MM.1S (cell line): ENCODE measurements around the gene NLK.

Experiments
- DNase-seq: peaks from one replicate; pipeline ENCODE4 v3.0.0-alpha.2; 2015
- H2AFZ ChIP-seq: fragments of 300-600 bp; sonication (generic); 2 replicates; pipeline ENCODE4 v1.6.0; 2016; ENCODE audit warnings: antibody characterized with exemption, low read length
- H3F3A ChIP-seq: fragments of 300-600 bp; sonication (generic); 2 replicates; pipeline ENCODE4 v1.6.1; 2016; ENCODE audit warnings: mild to moderate bottlenecking, antibody characterized with exemption, low read length, moderate library complexity, mixed read lengths; ENCODE audit not compliant: insufficient read depth
- H3K27ac ChIP-seq: fragments of 300-600 bp; sonication (generic); 2 replicates; pipeline ENCODE4 v1.5.1; 2016; ENCODE audit warnings: mild to moderate bottlenecking, low read length
- H3K27me3 ChIP-seq: fragments of 300-600 bp; sonication (generic); replicated peaks from 2 replicates; pipeline ENCODE4 v1.6.0; 2016; ENCODE audit warnings: low read length; ENCODE audit not compliant: insufficient read depth
- H3K36me3 ChIP-seq: fragments of 300-600 bp; sonication (generic); replicated peaks from 2 replicates; pipeline ENCODE4 v1.6.1; 2016; ENCODE audit warnings: mild to moderate bottlenecking, low read length, mixed read lengths; ENCODE audit not compliant: insufficient read depth
- H3K4me1 ChIP-seq: fragments of 300-600 bp; sonication (generic); 2 replicates; pipeline ENCODE4 v1.6.1; 2016; ENCODE audit warnings: low read length, mixed read lengths
- H3K4me2 ChIP-seq: fragments of 300-600 bp; sonication (generic); 2 replicates; pipeline ENCODE4 v1.6.0; 2016; ENCODE audit warnings: low read depth, low read length
- H3K4me3 ChIP-seq: fragments of 300-600 bp; sonication (generic); 2 replicates; pipeline ENCODE4 v1.5.1; 2016; ENCODE audit warnings: low read length, mixed read lengths
- H3K79me2 ChIP-seq: fragments of 300-600 bp; sonication (generic); 2 replicates; pipeline ENCODE4 v1.6.1; 2016; ENCODE audit warnings: mixed run types, low read length, mixed read lengths
- H3K9ac ChIP-seq: fragments of 300-600 bp; sonication (generic); 2 replicates; pipeline ENCODE4 v1.6.1; 2016; ENCODE audit warnings: low read length, mixed read lengths
- H3K9me2 ChIP-seq: fragments of 300-600 bp; sonication (generic); replicated peaks from 2 replicates; pipeline ENCODE4 v1.6.1; 2016; ENCODE audit warnings: mild to moderate bottlenecking, low read length, mixed read lengths; ENCODE audit not compliant: insufficient read depth
- H3K9me3 ChIP-seq: fragments of 300-600 bp; sonication (generic); replicated peaks from 2 replicates; pipeline ENCODE4 v1.6.1; 2016; ENCODE audit warnings: mild to moderate bottlenecking, low read length, mixed read lengths; ENCODE audit not compliant: insufficient read depth
- H4K20me1 ChIP-seq: fragments of 300-600 bp; sonication (generic); 2 replicates; pipeline ENCODE4 v1.6.1; 2016; ENCODE audit warnings: mild to moderate bottlenecking, low read length, moderate library complexity, mixed read lengths; ENCODE audit not compliant: insufficient read depth
- EZH2 ChIP-seq: fragments of 300-600 bp; sonication (generic); optimal IDR thresholded peaks from 2 replicates; pipeline ENCODE3; 2017; ENCODE audit warnings: low read depth, mild to moderate bottlenecking, antibody characterized with exemption, low read length, mixed read lengths
- EZH2phosphoT487 ChIP-seq: fragments of 300-600 bp; sonication (generic); IDR thresholded peaks from 2 replicates; pipeline ENCODE4 v1.6.1; 2018; ENCODE audit warnings: antibody characterized with exemption, low read length
- TF ChIP-seq, protein P1 (sequence below): fragments of 300-600 bp; sonication (generic); IDR thresholded peaks from 2 replicates; pipeline ENCODE4 v1.5.1; 2016; ENCODE audit warnings: antibody characterized with exemption, low read length, mixed read lengths

The NLK gene

DNA sequence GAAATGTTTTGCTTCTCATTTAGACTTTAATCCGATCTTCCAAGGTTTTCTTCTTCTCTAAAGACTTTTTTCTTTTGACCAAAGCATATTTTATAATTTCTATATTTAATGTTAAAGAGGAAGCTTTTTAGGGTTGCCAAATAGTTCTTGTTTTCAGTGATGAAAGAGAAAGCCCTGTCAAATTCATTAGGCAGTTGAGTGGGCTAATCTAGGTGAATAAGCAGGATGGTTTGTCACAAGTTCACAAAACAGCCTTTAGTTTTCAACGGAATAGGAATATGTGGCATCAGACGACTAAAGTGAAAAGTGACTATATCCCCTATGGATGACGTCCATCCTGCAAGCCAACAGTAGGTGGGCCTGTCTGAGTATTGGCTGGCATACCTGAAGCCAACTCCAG is 118.8 kb downstream of the NLK start:
- Histone ChIP-seq H4K20me1 (no peaks in the 10 kb centered on the region), H2AFZ (no peak overlapping the region), H3K9me3 (no peaks in the 10 kb centered on the region), H3F3A (no peaks in the 10 kb centered on the region), H3K27ac (no peak overlapping the region), H3K9ac (no peak overlapping the region), H3K36me3 (no peaks in the 10 kb centered on the region), H3K4me1 (no peaks in the 10 kb centered on the region), H3K4me2 (no peak overlapping the region), H3K27me3 (no peaks in the 10 kb centered on the region), H3K4me3 (no peak overlapping the region), H3K9me2 (no peaks in the 10 kb centered on the region), H3K79me2 (no peaks in the 10 kb centered on the region)
- DNase-seq = no peak
- TF ChIP-seq EZH2phosphoT487 (no peak), EZH2 (no peak)
- TF ChIP-seq, protein P1, sequence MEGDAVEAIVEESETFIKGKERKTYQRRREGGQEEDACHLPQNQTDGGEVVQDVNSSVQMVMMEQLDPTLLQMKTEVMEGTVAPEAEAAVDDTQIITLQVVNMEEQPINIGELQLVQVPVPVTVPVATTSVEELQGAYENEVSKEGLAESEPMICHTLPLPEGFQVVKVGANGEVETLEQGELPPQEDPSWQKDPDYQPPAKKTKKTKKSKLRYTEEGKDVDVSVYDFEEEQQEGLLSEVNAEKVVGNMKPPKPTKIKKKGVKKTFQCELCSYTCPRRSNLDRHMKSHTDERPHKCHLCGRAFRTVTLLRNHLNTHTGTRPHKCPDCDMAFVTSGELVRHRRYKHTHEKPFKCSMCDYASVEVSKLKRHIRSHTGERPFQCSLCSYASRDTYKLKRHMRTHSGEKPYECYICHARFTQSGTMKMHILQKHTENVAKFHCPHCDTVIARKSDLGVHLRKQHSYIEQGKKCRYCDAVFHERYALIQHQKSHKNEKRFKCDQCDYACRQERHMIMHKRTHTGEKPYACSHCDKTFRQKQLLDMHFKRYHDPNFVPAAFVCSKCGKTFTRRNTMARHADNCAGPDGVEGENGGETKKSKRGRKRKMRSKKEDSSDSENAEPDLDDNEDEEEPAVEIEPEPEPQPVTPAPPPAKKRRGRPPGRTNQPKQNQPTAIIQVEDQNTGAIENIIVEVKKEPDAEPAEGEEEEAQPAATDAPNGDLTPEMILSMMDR = no peak

DNA sequence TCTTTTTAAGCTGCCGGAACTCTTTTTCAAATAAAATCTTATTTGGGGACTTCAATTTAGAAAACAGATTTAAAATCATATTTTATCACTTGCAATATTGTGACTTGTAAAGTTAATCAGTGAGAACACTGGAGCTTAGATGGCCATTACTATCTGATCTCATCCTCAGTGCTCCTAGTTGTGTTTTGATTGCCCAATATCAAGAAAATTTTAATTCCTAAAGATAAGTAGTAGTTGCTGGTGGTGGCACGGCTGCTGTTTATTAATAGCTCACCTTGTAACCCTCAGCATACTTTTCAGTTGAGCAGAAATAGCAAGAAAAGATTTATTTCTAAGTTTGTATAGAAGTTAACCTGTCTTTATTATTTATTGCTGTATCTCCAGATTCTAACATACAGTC is 124.0 kb downstream of the NLK start:
- Histone ChIP-seq H4K20me1 (no peaks in the 10 kb centered on the region), H3K27me3 (no peaks in the 10 kb centered on the region), H3K79me2 (no peaks in the 10 kb centered on the region), H3K36me3 (no peaks in the 10 kb centered on the region), H3K4me3 (no peak overlapping the region), H3K9me2 (no peaks in the 10 kb centered on the region), H2AFZ (no peak overlapping the region), H3K9ac (no peak overlapping the region), H3K27ac (no peak overlapping the region), H3K4me2 (no peak overlapping the region), H3K9me3 (no peaks in the 10 kb centered on the region), H3K4me1 (no peaks in the 10 kb centered on the region), H3F3A (no peaks in the 10 kb centered on the region)
- no peak for DNase-seq
- no peak for TF ChIP-seq EZH2phosphoT487
- no peak for TF ChIP-seq EZH2
- TF ChIP-seq, protein P1 = no peak

DNA sequence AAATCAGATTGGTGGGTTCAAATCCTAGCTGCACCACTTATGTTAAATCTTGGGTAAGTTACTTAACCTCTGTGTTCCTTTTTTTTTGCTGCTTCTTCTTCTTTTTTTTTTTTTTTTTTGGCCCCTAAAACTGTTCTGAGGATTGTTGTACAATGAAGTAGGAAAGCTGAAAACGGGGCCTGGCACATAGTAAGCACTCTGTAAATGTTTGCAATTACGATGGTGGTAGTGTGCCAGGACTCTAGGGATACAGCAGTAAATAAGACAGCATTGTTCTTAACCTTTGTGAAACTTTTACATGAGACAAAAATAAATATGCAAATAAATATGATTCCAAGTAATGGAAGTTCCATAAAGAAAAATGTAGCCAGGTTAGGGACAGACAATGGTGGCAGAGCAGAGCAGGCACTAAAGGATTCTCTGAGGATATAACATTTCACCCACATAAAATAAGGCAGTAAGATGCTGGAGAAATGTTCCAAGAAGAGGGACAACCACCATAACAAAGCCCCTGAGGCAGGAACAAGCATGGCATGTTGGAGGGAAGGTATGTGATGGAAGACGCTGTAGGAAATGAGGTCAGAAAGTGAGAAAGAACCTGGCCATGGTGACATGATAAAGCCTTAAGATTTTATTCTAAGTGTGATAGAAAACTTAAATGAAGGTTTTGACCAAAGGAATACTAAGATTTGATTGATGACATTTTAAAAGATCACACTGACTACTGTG is 127.3 kb downstream of the NLK start:
- H2AFZ ChIP-seq = no peak overlapping the region
- H3K27me3 ChIP-seq = no peaks in the 10 kb centered on the region
- H3K4me1 ChIP-seq = no peaks in the 10 kb centered on the region
- no peaks in the 10 kb centered on the region for H3K36me3 ChIP-seq
- no peaks in the 10 kb centered on the region for H3K9me2 ChIP-seq
- no peak overlapping the region for H3K27ac ChIP-seq
- TF ChIP-seq, protein P1 = no peak
- TF ChIP-seq EZH2 = no peak
- TF ChIP-seq EZH2phosphoT487 = no peak
- H4K20me1 ChIP-seq = no peaks in the 10 kb centered on the region
- no peak for DNase-seq
- H3K9me3 ChIP-seq = no peaks in the 10 kb centered on the region
- H3K9ac ChIP-seq = no peak overlapping the region
- no peaks in the 10 kb centered on the region for H3F3A ChIP-seq
- no peaks in the 10 kb centered on the region for H3K79me2 ChIP-seq
- no peak overlapping the region for H3K4me3 ChIP-seq
- no peak overlapping the region for H3K4me2 ChIP-seq
